ENCODE measurements around the gene RAI1.
A peak's percentile ranks its signal among the peaks of the same experiment; 100 is the strongest.

RAI1 gene

GRCh38 chr17:17732892-17733670 lies 51.8 kb downstream of the RAI1 start:
- TF ChIP-seq PKNOX1 (IDR thresholded peaks at IDR 0.05) = no peak
- TF ChIP-seq FOXM1 (IDR thresholded peaks at IDR 0.05; ENCODE audit: borderline replicate concordance) = no peak
- no peak for TF ChIP-seq LEF1 (IDR thresholded peaks at IDR 0.05; ENCODE audit: borderline replicate concordance)
- TF ChIP-seq FOXK2 (IDR thresholded peaks at IDR 0.05) = no peak
- no peak for TF ChIP-seq SP1 (IDR thresholded peaks at IDR 0.05)
- TF ChIP-seq HDGF (IDR thresholded peaks at IDR 0.05; ENCODE audit: borderline replicate concordance) = no peak
- no peak for TF ChIP-seq L3MBTL2 (conservative IDR thresholded peaks at IDR 0.05)
- no peak for TF ChIP-seq TARDBP (IDR thresholded peaks at IDR 0.05)
- TF ChIP-seq CTBP1 (IDR thresholded peaks at IDR 0.05; ENCODE audit: borderline replicate concordance) = no peak
- TF ChIP-seq ARNT (IDR thresholded peaks at IDR 0.05) = no peak
- no peak for TF ChIP-seq FOXA1 (IDR thresholded peaks at IDR 0.05)
- TF ChIP-seq ZNF384 (IDR thresholded peaks at IDR 0.05) = no peak
- TF ChIP-seq BHLHE40 (IDR thresholded peaks at IDR 0.05; ENCODE audit: borderline replicate concordance) = no peak
- DNase-seq (ENCODE audit: extremely low spot score) = no peak
- CTCF ChIA-PET = no interaction called here
- POLR2A ChIA-PET = interaction anchor here (0.6 kb wide), 1 partner anchor 16 kb away, joined by 3 read pairs; no protein-coding TSS in a partner anchor

- TF ChIP-seq ARNT (IDR thresholded peaks at IDR 0.05) = peak; percentile 93
- no peak for TF ChIP-seq NFRKB (IDR thresholded peaks at IDR 0.05)
- TF ChIP-seq L3MBTL2 (conservative IDR thresholded peaks at IDR 0.05) = no peak
- TF ChIP-seq SUZ12 (IDR thresholded peaks at IDR 0.05) = no peak
- no peak for TF ChIP-seq LEF1 (IDR thresholded peaks at IDR 0.05; ENCODE audit: borderline replicate concordance)
- no peak for TF ChIP-seq ELF4 (IDR thresholded peaks at IDR 0.05)
- TF ChIP-seq BHLHE40 (IDR thresholded peaks at IDR 0.05; ENCODE audit: borderline replicate concordance) = no peak
- ChIA-PET CTCF (interaction anchor here (0.7 kb wide), 1 partner anchor 12 kb away, joined by 3 read pairs; no protein-coding TSS in a partner anchor), POLR2A (no interaction called here)
- DNase-seq (ENCODE audit: extremely low spot score) = no peak
Observed at GRCh38 chr17:17736205-17737183, 55.2 kb downstream of the RAI1 start.

GRCh38 chr17:17737961-17738894 lies 57.0 kb downstream of the RAI1 start:
- ChIA-PET CTCF (no interaction called here), POLR2A (no interaction called here)
- no peak for DNase-seq (ENCODE audit: extremely low spot score)
- TF ChIP-seq ARNT (IDR thresholded peaks at IDR 0.05) (no peak), HDGF (IDR thresholded peaks at IDR 0.05; ENCODE audit: borderline replicate concordance) (no peak)

- ChIA-PET CTCF (no interaction called here), POLR2A (interaction anchor here (0.9 kb wide), 1 partner anchor 98 kb away, joined by 3 read pairs; the partner anchor contains the start of gene SREBF1)
- TF ChIP-seq L3MBTL2 (conservative IDR thresholded peaks at IDR 0.05) (no peak), CTBP1 (IDR thresholded peaks at IDR 0.05; ENCODE audit: borderline replicate concordance) (no peak), TARDBP (IDR thresholded peaks at IDR 0.05) (no peak), FOXA1 (IDR thresholded peaks at IDR 0.05) (no peak), SUZ12 (IDR thresholded peaks at IDR 0.05) (no peak), ZNF384 (IDR thresholded peaks at IDR 0.05) (no peak), SP1 (IDR thresholded peaks at IDR 0.05) (no peak)
- DNase-seq (ENCODE audit: extremely low spot score) = no peak
Observed at GRCh38 chr17:17738901-17739300, 57.6 kb downstream of the RAI1 start.

GRCh38 chr17:17739388-17740066 lies 58.3 kb downstream of the RAI1 start:
- POLR2A ChIA-PET = interaction anchor here (0.9 to 1.7 kb wide), 3 partner anchors 20 to 98 kb away, joined by 3 to 7 read pairs (median 3); partner anchors contain the start of gene SREBF1
- CTCF ChIA-PET = interaction anchor here (1.3 kb wide), 1 partner anchor 59 kb away, joined by 3 read pairs; the partner anchor contains the start of gene RAI1
- DNase-seq (ENCODE audit: extremely low spot score) = no peak
- TF ChIP-seq LEF1 (IDR thresholded peaks at IDR 0.05; ENCODE audit: borderline replicate concordance) = no peak
- TF ChIP-seq ELF4 (IDR thresholded peaks at IDR 0.05) = no peak
- TF ChIP-seq PKNOX1 (IDR thresholded peaks at IDR 0.05) = no peak
- no peak for TF ChIP-seq HDGF (IDR thresholded peaks at IDR 0.05; ENCODE audit: borderline replicate concordance)
- no peak for TF ChIP-seq BHLHE40 (IDR thresholded peaks at IDR 0.05; ENCODE audit: borderline replicate concordance)
- TF ChIP-seq CTBP1 (IDR thresholded peaks at IDR 0.05; ENCODE audit: borderline replicate concordance) = no peak
- TF ChIP-seq SUZ12 (IDR thresholded peaks at IDR 0.05) = no peak
- no peak for TF ChIP-seq FOXK2 (IDR thresholded peaks at IDR 0.05)
- TF ChIP-seq L3MBTL2 (conservative IDR thresholded peaks at IDR 0.05) = no peak
- no peak for TF ChIP-seq TARDBP (IDR thresholded peaks at IDR 0.05)
- TF ChIP-seq FOXM1 (IDR thresholded peaks at IDR 0.05; ENCODE audit: borderline replicate concordance) = no peak
- TF ChIP-seq ZNF384 (IDR thresholded peaks at IDR 0.05) = no peak
- no peak for TF ChIP-seq NFRKB (IDR thresholded peaks at IDR 0.05)
- TF ChIP-seq FOXA1 (IDR thresholded peaks at IDR 0.05) = no peak
- no peak for TF ChIP-seq SP1 (IDR thresholded peaks at IDR 0.05)
- no peak for TF ChIP-seq ARNT (IDR thresholded peaks at IDR 0.05)

All from HEK293T (cell line).